HG02588 (cell line): ENCODE measurements around the gene CYTH3.

Source experiments
- ATAC-seq: cut with Tn5 transposase; IDR thresholded peaks from one replicate; pipeline ENCODE4 v1.9.1; 2021; ENCODE audit warnings: mild to moderate bottlenecking, moderate library complexity; ENCODE audit not compliant: unreplicated experiment

Gene CYTH3

DNA sequence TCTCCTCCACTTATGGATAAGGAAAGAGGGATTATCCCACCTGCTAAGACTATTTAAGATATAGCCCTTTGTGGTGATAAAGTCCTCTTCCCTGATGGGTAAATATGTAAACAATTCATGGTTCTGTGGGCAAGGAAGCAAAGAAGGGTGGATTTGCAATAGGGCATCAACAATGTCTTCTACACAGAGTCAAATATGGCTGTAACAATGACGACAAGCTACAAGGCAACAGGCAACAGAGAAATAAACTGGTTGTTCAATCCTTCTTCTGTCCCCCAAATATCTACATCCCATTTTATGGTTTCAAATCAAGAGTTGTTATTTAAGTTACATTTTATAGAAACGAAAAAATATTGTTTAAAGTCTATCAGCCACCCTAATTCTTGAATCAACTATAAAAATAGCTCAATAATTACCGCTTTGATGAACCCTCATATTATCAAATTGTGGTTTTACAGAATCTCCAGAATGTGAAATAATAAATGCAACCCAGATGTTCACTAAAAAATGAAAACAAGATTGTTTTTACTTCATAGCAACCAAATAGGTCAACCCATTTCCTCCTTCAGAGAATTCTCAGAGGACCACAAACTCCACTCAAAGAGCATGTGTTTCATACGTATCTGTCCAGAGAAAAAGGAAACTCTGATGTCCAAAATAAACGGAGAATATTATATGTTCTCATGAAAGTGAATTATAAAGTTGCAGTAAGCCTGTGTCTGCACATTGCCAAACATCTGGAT, 13.8 kb downstream of the CYTH3 start:
- no peak for ATAC-seq

DNA sequence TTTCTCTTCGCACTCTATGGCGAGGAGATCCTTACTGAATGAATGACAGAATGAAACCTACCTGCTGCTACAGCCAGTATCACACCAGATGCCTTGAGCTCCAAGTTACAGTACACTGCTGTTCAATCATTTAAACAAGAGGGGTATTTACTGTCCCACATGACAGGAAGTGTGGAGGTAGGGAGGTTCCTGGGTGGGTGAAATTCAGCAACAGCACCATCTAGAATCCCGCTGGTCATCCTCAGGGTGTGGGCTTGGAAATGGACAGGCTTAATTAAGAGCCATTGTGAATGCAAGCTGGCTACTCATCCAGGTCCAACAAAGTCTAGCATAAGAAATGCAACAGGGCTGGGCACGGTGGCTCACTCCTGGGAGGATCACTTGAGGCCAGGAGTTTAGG, 14.7 kb downstream of the CYTH3 start:
- no peak for ATAC-seq

DNA sequence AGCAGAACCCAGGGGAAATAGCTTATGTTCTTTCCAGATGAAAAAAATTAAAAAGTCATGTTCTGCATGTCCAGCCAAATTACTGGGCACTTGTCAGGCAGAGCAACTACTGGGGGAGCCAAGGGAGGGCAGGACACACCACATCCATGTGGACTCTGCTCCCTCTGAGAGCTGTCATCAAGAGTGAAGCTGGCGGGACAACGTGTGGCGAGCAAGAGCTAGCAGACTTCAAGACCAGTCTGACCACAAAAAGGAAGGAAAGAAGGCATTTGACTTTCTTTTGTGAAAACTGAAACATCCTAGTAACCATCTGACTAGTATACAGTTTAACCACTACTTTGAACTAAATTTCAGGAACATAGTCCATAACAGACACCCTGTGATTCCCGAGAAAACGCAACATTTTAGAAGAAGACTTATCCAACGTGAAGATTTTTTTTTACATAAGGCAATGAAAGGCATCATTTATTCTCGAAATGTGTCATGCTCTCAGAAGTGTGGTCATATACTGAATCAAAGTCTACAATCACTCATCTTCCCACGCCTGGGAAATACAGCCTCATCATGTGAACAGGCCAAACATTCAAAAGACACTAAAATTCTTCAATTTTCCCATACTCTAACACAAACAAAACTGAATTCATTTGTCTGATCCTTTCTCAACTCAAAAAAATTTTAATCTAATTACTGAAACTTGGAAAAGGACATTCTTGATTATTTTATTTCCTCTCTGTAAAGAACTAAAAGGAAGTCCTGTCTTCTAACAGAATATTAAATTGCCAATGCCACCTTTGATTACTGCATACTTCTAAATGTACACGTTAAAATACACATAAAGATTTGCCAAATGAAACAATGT, 15.5 kb downstream of the CYTH3 start:
- ATAC-seq, result peak; percentile 66

GRCh38 chr7:6256109-6256483, 16.3 kb downstream of the CYTH3 start:
- no peak for ATAC-seq

- ATAC-seq, result no peak
Measured at GRCh38 chr7:6254866-6255265, 17.6 kb downstream of the CYTH3 start.

DNA sequence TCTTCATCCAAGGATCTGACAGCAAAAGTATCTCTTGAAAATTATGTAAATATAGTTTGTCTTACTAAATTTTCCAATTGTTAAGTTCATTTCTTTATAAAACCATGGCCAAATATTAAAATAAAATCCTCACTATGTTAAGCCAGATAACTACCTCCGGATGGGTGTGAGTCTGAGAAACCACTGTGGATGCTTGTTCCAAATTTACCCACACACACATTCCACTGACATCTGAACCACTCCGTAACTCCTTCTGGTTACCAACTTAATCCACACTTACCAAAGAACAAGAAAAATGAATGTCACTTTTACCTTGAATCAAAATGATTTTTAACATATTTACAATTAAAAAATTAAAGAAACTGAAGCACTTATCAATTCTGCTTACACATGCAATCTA, 19.7 kb downstream of the CYTH3 start:
- ATAC-seq, result no peak

DNA sequence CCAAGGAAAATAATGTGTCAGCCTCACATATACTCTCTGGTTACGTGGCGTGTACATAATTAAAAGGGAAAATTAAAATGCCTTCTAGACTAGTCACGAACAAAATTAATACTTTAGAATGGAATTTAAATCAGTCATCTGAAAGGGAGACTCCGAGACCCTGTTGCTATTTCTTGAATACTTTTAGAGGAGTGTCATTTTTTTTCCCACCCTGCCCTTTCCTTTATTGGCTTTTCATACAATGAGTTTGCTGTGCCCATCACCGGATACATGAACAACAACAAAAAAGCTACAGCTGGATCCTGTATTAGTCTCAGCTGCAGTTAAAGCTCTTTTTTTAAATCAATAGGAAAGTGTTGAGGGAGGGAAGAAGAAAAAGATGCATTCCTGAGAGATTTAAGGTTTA, 20.1 kb downstream of the CYTH3 start:
- ATAC-seq, result no peak

GRCh38 chr7:6251653-6252052, 20.8 kb downstream of the CYTH3 start:
- no peak for ATAC-seq

DNA sequence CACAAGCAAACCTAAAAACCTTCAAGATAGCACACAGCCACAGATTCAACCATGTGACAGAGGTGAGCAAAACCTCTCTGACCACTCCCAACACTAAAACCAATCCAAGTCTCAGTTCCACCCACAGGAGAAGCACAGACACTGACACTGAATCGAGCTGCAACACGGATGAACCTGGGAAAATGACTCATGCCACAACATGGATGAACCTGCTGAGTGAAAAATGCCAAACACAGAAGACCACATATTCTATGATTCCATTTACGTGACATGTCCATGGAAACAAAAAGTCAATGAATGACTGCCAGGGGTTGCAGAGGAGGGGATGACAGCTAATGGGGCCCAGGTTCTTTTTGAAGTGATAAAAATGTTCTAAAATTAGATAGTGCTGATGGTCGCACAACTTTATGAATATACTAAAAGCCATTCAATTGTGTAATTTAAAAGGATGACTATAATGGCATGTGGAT, 22.0 kb downstream of the CYTH3 start:
- no peak for ATAC-seq

GRCh38 chr7:6249043-6249442, 23.4 kb downstream of the CYTH3 start:
- ATAC-seq, result no peak

DNA sequence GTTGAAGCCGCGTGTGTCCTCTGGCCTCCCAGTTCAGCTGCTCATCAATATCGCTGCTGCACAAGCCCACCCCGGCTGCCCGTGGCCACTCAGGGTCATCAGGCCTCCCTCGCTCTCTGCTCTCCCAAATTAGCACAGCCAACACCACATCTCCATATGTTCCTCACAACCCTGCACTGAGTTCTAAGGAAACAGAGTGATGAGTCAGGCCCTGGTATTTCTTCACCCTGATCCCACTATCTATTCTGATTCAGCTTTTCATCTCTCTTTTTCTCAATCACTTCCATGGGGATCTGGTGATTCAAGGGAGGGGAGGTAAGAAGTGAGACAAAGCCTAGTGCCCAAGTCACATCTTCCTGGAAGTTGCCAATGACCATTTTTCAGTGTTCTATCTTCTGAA, 23.8 kb downstream of the CYTH3 start:
- no peak for ATAC-seq

- no peak for ATAC-seq
Measured at GRCh38 chr7:6246251-6246917, 26.0 kb downstream of the CYTH3 start.

DNA sequence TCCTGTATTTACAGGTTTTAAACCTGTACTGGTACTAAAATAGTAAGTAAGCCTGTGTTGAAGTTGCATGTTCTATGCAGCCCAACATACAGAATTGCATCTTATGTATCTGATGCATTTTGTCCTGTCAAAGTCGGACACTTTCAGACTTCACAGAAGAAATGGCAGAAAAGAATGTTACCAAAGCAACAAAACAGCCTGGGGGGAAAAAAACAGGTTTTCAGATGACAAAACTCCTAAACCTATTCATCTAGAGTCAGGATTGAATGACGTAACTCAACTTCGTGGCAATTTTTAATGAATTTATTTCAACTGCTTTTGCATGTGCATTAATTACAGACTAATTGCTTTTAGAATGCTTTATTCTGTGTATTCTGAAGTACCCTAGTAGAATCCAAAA, 28.4 kb downstream of the CYTH3 start:
- ATAC-seq, result no peak

- ATAC-seq, result no peak
Measured at GRCh38 chr7:6243168-6243567, 29.3 kb downstream of the CYTH3 start.

DNA sequence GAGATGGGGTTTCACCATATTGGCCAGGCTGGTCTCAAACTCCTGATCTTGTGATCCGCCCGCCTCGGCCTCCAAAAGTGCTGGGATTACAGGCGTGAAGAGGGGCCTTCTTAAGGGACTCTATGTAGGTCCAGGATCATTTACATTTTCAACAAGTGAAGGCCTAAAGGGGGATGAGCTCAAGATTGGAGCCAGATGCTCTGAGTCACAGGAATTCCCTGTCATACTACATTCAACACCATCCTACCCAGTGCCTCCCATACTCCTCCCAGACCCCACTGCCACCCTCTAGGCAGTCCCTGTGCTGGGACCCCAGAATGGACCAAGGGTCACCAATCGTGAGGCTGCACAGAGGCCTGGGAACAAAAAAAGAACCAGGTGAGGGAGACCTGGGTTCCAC, 29.9 kb downstream of the CYTH3 start:
- ATAC-seq, result no peak

DNA sequence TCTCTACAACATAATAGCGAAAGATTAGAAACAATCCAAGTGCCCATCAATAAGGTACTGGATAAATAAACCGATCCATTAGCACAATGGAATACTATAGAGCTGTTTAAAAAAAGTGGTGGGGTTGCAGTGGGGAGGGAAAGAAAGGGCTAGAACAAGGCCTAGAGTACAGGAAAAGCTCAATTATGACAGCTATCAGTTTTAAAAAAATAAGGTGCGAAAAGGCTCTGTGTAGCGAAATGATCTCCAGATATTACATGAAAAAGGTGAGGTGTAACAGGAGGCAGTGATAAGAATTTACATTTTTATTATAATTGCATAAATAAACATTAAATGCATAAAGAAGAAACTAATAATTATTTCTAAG, 30.8 kb downstream of the CYTH3 start:
- no peak for ATAC-seq

GRCh38 chr7:6238309-6238925, 34.0 kb downstream of the CYTH3 start:
- no peak for ATAC-seq

DNA sequence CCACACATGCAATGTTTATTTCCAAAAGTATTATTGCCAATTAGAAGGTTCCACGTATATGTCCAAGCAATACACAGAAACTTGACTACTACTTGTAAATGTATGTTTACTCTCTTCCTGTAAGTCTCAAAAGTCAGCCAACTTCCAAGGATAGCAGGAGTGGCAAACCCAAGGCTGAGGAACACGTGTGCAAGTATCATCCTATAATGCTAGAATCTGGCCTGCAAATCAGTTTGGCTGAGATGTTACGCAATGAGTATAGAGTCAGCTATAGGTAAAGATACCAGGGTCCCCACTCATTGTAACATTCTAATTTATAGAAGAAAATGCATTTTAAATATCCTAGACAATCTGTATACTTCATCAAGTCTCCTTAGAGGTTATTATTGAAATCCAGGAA, 34.7 kb downstream of the CYTH3 start:
- ATAC-seq, result no peak

DNA sequence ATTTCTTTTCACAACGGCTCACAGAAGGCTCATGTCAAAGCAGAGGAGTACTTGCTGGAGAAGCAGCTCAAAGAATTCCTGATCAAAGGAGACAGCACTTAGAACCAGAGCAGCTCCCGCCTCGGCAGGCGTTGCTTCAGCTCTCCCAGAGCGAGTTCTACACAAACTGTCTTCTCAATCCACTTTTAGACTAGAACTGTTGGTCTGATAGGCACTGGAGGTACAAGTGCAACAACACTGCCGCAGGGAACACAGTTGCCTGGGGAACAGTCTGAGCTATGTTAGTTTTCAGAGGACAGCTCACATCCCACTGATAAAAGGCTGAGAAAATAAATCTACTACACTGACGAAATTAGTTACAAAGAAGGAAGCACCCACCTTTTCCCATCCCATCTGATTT, 35.4 kb downstream of the CYTH3 start:
- ATAC-seq, result no peak

DNA sequence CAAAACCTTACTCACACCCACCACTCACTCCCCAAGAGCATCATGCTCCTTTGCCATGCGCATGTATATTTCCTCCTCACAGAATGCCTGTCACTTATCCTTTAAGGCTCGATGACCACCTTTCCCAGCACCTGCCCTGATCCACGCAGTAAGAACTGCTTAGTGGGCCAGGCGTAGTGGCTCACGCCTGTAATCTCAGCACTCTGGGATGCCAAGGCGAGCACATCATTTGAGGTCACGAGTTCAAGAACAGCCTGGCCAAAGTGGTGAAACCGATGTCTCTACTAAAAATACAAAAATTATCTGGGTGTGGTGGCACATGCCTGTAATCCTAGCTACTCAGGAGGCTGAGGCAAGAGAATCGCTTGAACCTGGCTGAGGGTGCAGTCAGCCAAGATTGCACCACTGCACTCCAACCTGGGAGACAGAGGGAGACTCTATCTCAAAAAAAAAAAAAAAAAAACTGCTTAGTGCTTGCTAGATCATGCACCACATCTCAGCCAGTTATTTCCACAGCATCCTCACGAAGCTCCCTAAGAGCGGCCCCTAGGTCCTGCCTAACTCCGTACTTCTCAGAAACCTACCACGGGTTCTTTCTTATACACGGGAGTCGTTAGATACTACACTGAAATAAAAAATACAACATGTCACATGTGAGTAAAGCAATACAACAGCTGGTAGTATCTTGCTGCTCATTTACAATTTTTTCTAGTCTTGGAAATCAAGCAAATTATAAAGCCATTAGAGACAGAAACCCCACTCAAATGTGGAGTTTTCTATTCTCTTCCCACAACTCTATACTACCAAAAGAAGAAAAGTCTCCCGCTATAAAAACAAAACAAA, 37.2 kb downstream of the CYTH3 start:
- ATAC-seq, result no peak
